OCI-LY1 (cell line): ENCODE measurements around the gene COL6A3.

Experiments used
- H2AFZ ChIP-seq: fragments of 200-600 bp; sonication (generic), shearing (Covaris generic); 2 replicates; pipeline ENCODE4 v1.6.0; 2014; ENCODE audit warnings: antibody characterized with exemption, mild to moderate bottlenecking, low read length
- H3F3A ChIP-seq: fragments of 200-600 bp; sonication (generic), shearing (Covaris generic); 2 replicates; pipeline ENCODE4 v1.6.0; 2014; ENCODE audit warnings: mild to moderate bottlenecking, antibody characterized with exemption, low read length, moderate library complexity; ENCODE audit not compliant: insufficient read depth
- H3K27ac ChIP-seq: fragments of 200-600 bp; sonication (generic); 2 replicates; pipeline ENCODE4 v1.5.1; 2014; ENCODE audit warnings: low read length, mixed run types, mild to moderate bottlenecking, low read depth; ENCODE audit not compliant: poor library complexity, severe bottlenecking
- H3K27me3 ChIP-seq: fragments of 200-600 bp; sonication (generic); 2 replicates; pipeline ENCODE4 v1.6.0; 2014; ENCODE audit warnings: antibody characterized with exemption, mild to moderate bottlenecking, low read length, moderate library complexity; ENCODE audit not compliant: insufficient read depth
- H3K36me3 ChIP-seq: fragments of 200-600 bp; sonication (generic); 2 replicates; pipeline ENCODE4 v1.6.1; 2014; ENCODE audit warnings: mild to moderate bottlenecking, antibody characterized with exemption, low read length, moderate library complexity, mixed read lengths; ENCODE audit not compliant: insufficient read depth
- H3K4me1 ChIP-seq: fragments of 200-600 bp; sonication (generic); 2 replicates; pipeline ENCODE4 v1.5.1; 2014; ENCODE audit warnings: mild to moderate bottlenecking, low read length, moderate library complexity; ENCODE audit not compliant: insufficient read depth, severe bottlenecking
- H3K4me2 ChIP-seq: fragments of 200-600 bp; sonication (generic), shearing (Covaris generic); 2 replicates; pipeline ENCODE4 v1.6.1; 2014; ENCODE audit warnings: low read length
- H3K4me3 ChIP-seq: fragments of 200-600 bp; sonication (generic); 2 replicates; pipeline ENCODE4 v1.5.1; 2014; ENCODE audit warnings: low read length, low read depth, mild to moderate bottlenecking, mixed read lengths; ENCODE audit not compliant: poor library complexity, severe bottlenecking
- H3K79me2 ChIP-seq: fragments of 200-600 bp; shearing (Covaris generic); 2 replicates; pipeline ENCODE4 v1.6.1; 2016; ENCODE audit warnings: mixed run types, low read length, mixed read lengths; ENCODE audit not compliant: insufficient read depth
- H3K9ac ChIP-seq: fragments of 200-600 bp; sonication (generic), shearing (Covaris generic); 2 replicates; pipeline ENCODE4 v1.6.1; 2014; ENCODE audit warnings: mild to moderate bottlenecking, low read length, mixed read lengths
- H3K9me2 ChIP-seq: fragments of 200-600 bp; sonication (generic), shearing (Covaris generic); 2 replicates; pipeline ENCODE4 v1.6.1; 2014; ENCODE audit warnings: low read depth, mild to moderate bottlenecking, low read length, mixed read lengths
- H3K9me3 ChIP-seq: fragments of 200-600 bp; shearing (Covaris generic); 2 replicates; pipeline ENCODE4 v1.6.1; 2014; ENCODE audit warnings: low read length, mixed read lengths
- H4K20me1 ChIP-seq: fragments of 200-600 bp; sonication (generic), shearing (Covaris generic); 2 replicates; pipeline ENCODE4 v1.6.0; 2016; ENCODE audit warnings: mild to moderate bottlenecking, low read length; ENCODE audit not compliant: insufficient read depth
- EZH2 ChIP-seq: fragments of 200-600 bp; sonication (generic), shearing (Covaris generic); IDR thresholded peaks from 2 replicates; pipeline ENCODE4 v1.8.0; 2017; ENCODE audit warnings: borderline replicate concordance, mixed run types, mild to moderate bottlenecking, antibody characterized with exemption, low read length, moderate library complexity, mixed read lengths
- TF ChIP-seq, protein P1 (sequence below): fragments of 200-600 bp; sonication (generic), shearing (Covaris generic); IDR thresholded peaks from 2 replicates; pipeline ENCODE4 v1.5.1; 2017; ENCODE audit warnings: mild to moderate bottlenecking, antibody characterized with exemption, low read length, moderate library complexity, mixed read lengths

Gene COL6A3

DNA sequence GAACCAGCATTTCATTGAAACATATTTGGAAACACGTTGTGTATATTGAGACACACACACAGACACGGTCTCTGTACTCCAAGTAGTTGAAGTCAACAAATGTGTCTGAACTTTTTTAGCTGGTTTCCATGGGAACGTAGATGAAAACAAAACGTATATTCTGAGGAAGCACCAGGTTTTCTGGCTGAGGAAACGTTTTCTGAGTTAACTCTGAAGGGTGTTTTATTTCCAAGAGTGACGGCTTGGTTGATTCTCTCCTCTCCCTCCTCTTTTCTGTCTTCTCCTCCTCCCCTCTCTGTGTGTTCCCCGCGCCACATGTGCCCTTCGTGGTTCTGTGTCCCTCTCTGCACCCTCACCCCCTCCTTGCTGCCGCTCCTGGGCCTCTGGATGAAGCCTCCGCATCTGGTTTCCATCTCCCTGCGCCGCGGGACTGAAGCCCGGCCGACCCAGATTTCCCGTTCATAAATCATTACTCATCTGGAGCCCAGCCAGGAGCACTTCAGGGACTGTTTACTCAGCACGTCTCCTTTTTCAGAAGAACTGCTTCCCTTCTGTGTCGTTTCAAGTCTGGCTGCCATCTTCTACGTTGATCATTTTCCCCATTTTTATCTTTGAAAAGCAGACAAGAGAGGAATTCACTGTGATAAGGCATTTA lies 122.7 kb downstream of the COL6A3 start:
- no peaks in the 10 kb centered on the region for H3K27me3 ChIP-seq
- TF ChIP-seq, protein P1, sequence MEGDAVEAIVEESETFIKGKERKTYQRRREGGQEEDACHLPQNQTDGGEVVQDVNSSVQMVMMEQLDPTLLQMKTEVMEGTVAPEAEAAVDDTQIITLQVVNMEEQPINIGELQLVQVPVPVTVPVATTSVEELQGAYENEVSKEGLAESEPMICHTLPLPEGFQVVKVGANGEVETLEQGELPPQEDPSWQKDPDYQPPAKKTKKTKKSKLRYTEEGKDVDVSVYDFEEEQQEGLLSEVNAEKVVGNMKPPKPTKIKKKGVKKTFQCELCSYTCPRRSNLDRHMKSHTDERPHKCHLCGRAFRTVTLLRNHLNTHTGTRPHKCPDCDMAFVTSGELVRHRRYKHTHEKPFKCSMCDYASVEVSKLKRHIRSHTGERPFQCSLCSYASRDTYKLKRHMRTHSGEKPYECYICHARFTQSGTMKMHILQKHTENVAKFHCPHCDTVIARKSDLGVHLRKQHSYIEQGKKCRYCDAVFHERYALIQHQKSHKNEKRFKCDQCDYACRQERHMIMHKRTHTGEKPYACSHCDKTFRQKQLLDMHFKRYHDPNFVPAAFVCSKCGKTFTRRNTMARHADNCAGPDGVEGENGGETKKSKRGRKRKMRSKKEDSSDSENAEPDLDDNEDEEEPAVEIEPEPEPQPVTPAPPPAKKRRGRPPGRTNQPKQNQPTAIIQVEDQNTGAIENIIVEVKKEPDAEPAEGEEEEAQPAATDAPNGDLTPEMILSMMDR: no peak
- TF ChIP-seq EZH2: no peak

DNA sequence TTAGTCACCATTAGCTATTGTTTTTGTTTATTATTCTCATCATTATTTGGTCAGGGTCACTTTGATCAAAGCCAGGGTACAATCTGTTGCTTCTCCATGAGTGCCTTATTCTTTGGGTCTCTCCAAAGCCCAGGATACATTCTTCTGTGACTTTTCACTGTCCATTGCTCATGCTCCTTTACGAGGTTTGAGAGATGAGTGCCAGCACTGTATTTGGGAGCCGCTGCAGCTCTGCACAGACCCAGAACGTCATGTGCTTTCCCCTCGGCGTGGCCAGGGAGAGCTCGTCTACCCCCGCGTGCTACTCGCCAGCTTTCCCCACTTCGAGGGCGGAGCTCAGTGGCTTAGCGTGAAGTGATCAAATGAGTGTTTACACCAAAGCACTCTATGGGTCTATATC lies 123.7 kb downstream of the COL6A3 start:
- no peak overlapping the region for H3K4me2 ChIP-seq

More for the DNA sequence above, 122.7 kb downstream of the COL6A3 start:
- Histone ChIP-seq H3K79me2 (no peaks in the 10 kb centered on the region), H3K9me3 (no peaks in the 10 kb centered on the region), H3K4me3 (no peak overlapping the region), H3K27ac (no peak overlapping the region), H3K4me1 (no peaks in the 10 kb centered on the region), H4K20me1 (no peaks in the 10 kb centered on the region), H3K4me2 (no peak overlapping the region), H3K36me3 (no peaks in the 10 kb centered on the region), H3K9ac (no peak overlapping the region), H2AFZ (no peak overlapping the region), H3K9me2 (no peaks in the 10 kb centered on the region), H3F3A (no peaks in the 10 kb centered on the region)

DNA sequence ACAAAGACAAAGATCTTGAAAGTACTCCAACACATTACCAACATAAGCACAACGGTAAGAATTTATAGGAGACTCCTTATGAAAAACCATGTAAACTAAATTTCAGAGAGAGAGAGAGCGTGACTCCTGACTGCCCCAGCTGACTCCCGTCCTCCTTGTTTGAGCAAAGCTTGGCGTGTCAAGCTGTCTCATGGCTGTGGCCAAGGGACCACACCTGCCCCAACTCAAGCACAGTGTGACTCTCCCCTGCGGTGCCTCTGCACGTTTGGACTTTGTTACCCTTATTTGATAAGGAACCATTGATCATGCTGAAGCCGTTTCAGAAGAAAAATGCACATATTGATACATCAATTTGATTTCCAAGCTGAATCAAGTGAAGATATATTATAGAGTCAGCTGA lies 124.8 kb downstream of the COL6A3 start:
- Histone ChIP-seq H3K27me3 (no peaks in the 10 kb centered on the region), H3K36me3 (no peaks in the 10 kb centered on the region), H3K4me2 (no peak overlapping the region), H4K20me1 (no peaks in the 10 kb centered on the region), H3K9ac (no peak overlapping the region), H2AFZ (no peak overlapping the region), H3F3A (no peaks in the 10 kb centered on the region), H3K4me3 (no peak overlapping the region), H3K9me3 (no peaks in the 10 kb centered on the region), H3K4me1 (no peaks in the 10 kb centered on the region), H3K79me2 (no peaks in the 10 kb centered on the region), H3K27ac (no peak overlapping the region), H3K9me2 (no peaks in the 10 kb centered on the region)
- TF ChIP-seq, protein P1: no peak
- TF ChIP-seq EZH2: no peak

More for the DNA sequence above, 123.7 kb downstream of the COL6A3 start:
- Histone ChIP-seq H3K4me3 (no peak overlapping the region), H3K9me2 (no peaks in the 10 kb centered on the region), H3K9me3 (no peaks in the 10 kb centered on the region), H4K20me1 (no peaks in the 10 kb centered on the region), H3K27me3 (no peaks in the 10 kb centered on the region), H3K36me3 (no peaks in the 10 kb centered on the region), H2AFZ (no peak overlapping the region), H3K9ac (no peak overlapping the region), H3K79me2 (no peaks in the 10 kb centered on the region), H3K27ac (no peak overlapping the region), H3K4me1 (no peaks in the 10 kb centered on the region), H3F3A (no peaks in the 10 kb centered on the region)
- TF ChIP-seq, protein P1: no peak
- no peak for TF ChIP-seq EZH2
